LHCN-M2 (cell line): ENCODE measurements around the gene PTGDR2. TPM values are rescaled to one million over a fixed set of nuclear protein-coding genes. Genes with fewer than 3 reads are reported as not detected.

Experiments
- DNase-seq: peaks from one replicate; pipeline ENCODE4 v3.0.0-alpha.2; 2012; ENCODE audit warnings: low read depth
- polyA plus RNA-seq: library from polyadenylated mRNA; unstranded; fragments of >200 nt; gene quantifications from one replicate; pipeline ENCODE4 v1.2.1, GENCODE V29; 2012; ENCODE audit warnings: missing spikeins
- total RNA-seq: library from RNA; depleted of rRNA; stranded (reverse); fragments of >200 nt; gene quantifications from 2 replicates; pipeline ENCODE4 v1.2.3, GENCODE V29; 2014; rRNA removed

PTGDR2 gene
- total RNA-seq: 0.06 TPM in 1 of 2 replicates, not detected in the other
- polyA plus RNA-seq: 0.02 TPM

DNA sequence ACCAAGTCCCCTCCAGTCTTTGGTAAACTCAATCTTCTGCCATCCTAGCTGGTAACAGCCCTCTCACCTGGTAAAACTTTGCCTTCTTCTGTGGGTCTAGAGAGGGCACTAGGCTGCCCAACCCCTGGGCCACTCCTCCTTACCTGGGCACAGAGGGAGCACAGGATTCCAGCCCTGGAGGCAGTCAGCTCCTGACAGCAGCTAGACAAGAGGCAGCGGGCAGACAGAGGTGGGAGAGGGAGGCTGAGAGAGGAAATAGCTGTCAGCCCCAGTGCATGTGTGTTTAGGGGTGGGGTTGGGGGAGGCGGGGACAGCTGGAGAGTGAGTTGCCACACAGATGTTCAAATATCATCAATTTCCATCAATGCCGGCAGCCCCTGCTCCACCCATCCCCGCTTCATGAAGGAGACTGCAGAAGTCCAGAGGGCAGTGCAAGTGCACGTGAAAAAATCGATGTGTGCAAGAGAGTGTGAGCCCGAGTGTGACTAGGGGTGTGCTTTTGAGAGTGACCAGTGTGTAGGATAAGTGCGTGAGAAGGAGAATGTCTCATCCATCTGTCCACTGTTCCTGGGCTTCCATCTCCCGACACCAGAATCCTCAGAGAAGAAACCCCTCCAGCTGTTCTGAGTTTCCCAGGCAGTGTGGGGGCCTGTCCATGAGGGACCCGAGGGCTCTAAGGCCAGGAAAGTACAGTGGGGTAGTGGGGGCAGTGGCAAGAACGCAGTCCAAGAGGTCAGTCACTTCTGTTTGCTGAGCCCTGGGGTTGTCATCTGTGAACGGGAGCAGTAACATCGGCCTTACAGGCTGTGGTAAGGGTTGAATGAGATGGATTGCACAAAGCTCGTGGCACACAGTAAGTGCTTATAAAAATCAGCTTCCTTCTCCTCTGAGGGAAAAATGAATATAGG is at the start of gene PTGDR2:
Gene PTGDR2 (minus strand): TSS at position 225 of the 908 bp plus-strand sequence. CDS start 2,228 bp downstream, outside the sequence.
- no peak for DNase-seq

DNA sequence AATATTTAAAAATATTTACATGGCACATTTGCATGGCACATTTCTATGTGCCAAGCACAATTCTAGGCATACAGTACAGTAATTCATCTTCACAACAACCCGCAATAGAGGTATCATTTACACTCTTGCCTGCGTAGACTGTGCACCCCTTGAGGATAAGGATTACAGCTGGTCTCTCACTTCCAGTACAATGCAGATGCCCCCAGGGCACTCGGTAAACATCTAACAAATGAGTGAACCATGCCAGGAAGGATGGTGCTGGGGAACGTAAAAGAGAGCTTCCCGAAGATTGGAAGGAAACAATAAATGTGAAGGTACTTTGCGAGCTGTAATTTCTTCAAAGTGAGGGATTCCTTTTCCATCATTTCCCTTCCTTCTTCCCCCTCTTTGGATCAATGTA is 49.3 kb upstream of the PTGDR2 start:
- DNase-seq: no peak

DNA sequence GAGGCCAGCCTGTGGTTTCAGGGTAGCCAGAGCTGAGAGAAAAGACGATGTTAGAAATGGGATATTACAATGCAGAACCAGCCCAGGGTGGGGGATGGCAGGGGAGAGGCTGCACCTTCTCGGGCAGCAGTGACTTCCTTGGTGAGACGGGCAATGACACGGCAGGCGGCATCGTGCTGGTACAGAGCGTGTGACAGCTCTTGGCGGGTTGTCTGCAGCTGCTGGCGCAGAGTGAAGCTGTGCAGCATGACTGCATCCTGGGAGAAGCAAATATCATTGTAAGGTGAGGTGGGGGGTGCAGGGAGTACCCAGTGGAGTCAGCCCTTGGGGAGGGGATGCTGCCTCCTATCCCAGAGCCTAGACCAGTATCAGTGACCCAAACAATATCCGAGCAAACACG is 46.9 kb upstream of the PTGDR2 start:
- DNase-seq: no peak

DNA sequence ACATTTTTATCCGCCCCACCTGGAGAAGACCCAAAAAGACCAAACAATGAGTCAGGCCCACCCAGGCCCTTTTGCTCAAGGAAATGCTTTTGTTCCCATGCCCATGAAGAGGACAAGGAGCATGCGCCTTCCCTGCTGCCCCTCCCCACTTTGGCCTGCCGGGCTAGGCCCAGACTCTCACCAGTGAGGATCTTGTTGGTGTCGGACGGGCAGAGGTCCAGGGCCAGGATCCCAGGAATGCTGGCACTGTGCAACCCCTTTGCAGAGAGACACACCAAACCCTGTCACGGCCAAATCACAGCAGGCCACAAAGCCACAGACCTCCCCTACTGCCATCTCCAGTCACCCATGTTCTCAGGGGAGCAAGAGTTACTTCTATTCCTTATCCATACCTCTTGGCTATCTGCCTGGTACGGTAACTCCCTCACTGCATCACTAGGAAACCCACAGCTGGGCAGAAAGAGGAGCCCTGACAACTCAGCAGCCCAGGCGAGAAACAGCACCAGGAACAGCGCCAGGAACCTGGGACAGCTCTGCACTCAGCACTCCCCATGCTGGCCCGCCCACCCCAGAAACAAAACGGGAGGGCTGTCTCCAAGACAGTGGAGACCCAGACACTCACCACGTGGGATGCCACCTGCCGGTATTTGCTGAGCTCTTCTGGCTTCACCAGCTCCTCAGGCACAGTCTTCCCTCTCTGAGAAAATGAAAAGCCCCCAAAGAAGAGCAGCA is 45.1 kb upstream of the PTGDR2 start:
- no peak for DNase-seq

GRCh38 chr11:60899977-60900376 is 44.2 kb upstream of the PTGDR2 start:
- DNase-seq: no peak

- peak; percentile 69 for DNase-seq
Observed at GRCh38 chr11:60899046-60899936, 43.5 kb upstream of the PTGDR2 start.

- DNase-seq: no peak
Observed at GRCh38 chr11:60897496-60897895, 41.7 kb upstream of the PTGDR2 start.

GRCh38 chr11:60895687-60896086 is 39.9 kb upstream of the PTGDR2 start:
- DNase-seq: no peak

- no peak for DNase-seq
Observed at GRCh38 chr11:60891103-60891741, 35.5 kb upstream of the PTGDR2 start.

DNA sequence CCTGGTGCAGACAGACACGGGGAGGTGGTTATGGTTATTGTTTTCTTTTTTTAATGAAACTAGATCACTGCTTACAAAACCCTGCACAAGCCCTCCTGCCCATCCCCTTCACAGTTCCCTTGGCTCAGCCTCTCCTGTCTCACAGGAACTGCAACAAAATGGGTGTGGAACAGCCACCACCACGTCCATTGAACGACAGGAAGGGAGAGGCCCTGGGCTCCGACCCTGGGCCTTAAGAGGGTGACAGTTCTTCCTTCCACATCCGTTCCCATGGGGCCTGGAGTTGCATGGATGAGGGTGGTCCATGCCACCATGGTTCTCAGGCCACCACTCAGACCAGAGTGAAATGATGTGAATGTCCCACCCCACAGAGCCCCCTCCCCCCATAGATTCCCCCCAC is 34.9 kb upstream of the PTGDR2 start:
- no peak for DNase-seq

GRCh38 chr11:60889869-60890311 is 34.1 kb upstream of the PTGDR2 start:
- DNase-seq: no peak

- peak; percentile 55 for DNase-seq
Observed at GRCh38 chr11:60887556-60887955, 31.8 kb upstream of the PTGDR2 start.

DNA sequence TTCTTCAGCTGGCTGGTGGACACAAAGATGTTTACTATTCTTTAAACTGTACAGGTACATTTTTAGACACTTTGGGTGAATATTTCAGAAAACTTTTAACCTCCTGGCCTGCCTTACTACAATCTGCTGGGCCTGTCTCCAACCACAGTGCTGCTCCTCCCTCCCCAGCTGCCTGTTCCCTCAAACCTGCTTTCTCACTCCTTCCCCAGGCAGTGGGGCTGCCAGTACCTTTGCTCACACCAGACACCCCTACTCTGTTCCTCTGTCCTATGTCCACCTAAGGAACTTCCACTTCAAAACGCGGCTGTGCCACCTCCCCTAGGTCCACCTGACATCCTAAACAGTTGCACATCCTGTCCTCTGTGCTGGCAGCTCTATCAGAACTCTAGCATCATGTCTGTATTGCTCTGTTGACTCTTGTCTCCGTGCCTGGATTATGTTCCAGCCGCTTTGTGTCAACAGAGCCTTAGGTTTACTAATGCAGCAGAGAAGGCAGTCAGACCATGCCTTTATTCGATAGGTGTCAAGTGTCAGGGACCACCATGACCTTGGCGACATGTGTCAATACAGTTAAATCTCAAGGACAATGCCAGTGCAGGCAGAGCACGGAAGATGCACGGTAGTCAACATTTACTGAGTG is 25.0 kb upstream of the PTGDR2 start:
- DNase-seq: no peak

- DNase-seq: no peak
Observed at GRCh38 chr11:60879971-60880588, 24.3 kb upstream of the PTGDR2 start.

DNA sequence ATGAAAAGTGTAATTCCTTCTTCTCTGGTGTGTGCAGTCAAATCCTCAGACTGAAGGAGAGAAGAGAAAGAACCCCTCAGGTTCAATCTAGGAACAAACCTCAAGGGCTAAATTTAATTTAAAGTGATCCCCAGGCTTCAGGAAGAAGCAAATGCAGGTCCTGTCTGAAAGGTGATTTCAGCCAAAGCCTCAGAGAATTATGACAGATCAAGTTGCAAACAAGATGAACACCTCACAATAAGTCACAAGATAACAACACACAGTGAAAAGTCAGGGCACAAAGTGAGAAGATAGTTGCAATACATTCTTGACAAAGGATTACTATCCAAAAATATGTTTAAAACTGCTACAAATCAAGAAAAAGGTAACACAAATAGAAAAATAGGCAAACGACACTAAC is 23.4 kb upstream of the PTGDR2 start:
- DNase-seq: no peak

DNA sequence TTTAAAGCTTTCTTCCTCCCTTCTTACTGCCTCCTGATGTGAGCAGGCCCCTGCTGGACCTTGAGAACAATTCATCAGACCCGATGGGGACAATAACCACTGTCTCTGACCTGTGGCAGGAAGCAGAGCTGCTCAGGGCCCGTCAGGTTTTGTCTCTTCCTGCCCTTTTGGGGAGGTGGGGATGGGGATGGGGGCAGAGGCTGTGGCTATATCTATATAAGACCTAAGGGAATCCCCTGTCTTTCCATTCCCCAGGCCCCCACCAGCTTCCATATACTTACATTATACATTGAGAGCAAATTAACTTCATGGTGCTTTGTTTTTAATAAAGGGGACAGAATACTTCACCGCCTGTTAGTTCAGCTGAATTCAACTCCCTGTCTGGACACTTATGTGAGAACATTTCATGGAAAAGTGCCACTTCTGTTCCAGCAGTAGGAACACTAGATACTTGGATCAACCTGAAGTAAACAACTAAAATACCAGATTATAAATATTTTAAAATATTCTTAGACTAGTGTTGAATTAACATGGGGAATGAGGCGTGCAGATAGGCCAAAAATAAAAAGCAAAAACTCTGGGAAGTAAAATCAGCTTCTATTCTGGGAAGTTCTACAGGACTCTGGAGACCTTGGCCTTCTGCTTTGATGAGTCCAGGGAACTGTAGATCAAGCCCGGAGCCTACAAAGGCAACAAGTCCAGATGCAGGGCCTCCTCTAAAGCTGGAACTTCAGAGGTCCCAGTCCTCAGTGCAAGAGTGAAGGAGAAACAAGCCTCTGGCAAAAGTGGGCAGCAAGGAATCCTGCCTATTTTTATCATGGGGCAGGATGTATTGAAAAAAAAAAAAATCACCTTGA is 22.7 kb upstream of the PTGDR2 start:
- DNase-seq: no peak

GRCh38 chr11:60876168-60876485 is 20.4 kb upstream of the PTGDR2 start:
- no peak for DNase-seq

GRCh38 chr11:60875366-60876167 is 19.8 kb upstream of the PTGDR2 start:
- no peak for DNase-seq
